Hindlimb muscle (tissue), 1 donor: ENCODE data around the gene NBL1. TPM values are rescaled to one million over a fixed set of nuclear protein-coding genes. Genes with fewer than 3 reads are reported as not detected.
"Not testable (repeated sequence)": the region's sequence is repeated elsewhere in the genome, so short reads cannot be mapped to it uniquely, and the experiment has no call there.

Experiments
- DNase-seq: peaks from one replicate; pipeline ENCODE4 v3.0.0-alpha.2; 2013
- polyA plus RNA-seq: library from polyadenylated mRNA; unstranded; fragments of 120-200 nt; gene quantifications from one replicate; pipeline ENCODE4 v1.2.1, GENCODE V29; 2013; ENCODE audit not compliant: insufficient read length

NBL1 gene
- polyA plus RNA-seq, 1 donor = 25.9 TPM

- DNase-seq = no peak
Measured at GRCh38 chr1:19622204-19622603, 21.9 kb upstream of the NBL1 start.

DNA sequence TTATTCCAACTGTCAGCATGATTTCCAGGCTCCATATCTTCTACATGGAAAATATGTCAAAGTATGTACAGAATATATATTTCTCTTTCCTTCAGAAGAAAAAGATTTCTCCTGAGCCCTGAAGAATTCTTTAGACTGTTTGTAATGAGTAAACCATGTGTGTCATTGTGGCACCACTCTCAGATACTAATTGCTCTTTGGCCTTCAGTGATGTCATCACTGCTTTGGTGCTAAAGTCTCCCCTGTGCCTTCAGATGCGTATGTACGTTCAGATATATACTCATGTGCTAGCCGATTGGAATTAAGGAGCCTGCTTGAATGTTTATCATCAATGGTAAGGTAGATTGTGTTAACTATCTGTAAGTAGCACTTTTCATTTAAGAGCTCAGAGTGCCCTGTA lies 20.6 kb upstream of the NBL1 start:
- DNase-seq = no peak

DNA sequence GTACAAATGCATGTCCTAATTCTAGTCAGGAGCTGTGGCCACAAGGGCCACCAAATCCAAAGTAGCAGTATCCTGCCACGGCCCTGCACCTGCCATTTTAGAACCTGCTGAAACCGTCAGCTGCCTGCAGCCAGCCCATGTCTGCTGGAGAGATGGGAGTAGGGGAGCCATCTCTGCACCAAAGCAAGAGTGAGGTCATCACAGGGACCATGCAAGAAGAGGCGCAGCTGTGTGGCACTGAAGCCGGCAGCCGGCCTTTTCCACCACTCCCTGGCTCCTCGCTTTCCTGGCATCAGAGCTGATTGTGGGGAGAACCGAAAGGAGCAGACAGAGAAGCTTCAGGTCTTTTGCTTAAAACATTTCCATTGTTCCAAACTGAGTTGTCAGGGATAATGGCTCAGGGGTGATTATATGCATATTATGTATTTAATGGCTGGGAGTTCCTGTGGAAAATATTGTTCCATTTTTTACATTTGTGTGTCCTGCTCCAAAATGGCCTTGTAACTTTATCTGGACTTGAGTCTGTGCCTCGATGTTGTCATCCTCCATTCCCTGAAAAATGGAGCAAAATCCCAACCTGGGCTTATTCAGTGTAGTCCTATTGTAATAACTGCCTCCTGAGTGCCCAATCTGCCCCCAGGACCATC lies 18.7 kb upstream of the NBL1 start:
- no peak for DNase-seq

DNA sequence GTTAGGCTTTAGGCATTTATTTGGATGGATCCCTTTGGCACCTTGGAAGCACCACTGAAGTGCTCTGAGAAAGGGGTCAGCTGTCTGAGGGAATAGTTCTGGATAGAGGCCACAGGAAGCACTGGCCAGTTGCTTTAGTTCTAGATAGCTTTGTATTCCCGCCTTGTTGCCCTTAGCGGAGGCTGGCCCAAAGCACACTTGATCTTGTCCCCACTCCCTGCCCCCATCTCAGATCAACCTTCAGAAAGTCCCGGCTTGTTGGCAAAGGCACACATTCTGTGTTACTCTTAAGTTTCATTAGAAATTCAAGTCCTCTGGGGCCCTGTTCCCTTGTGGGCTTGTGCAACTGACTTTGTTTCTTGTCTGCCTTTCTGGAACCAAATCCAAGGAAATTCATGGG lies 15.2 kb upstream of the NBL1 start:
- no peak for DNase-seq

- DNase-seq = no peak
Measured at GRCh38 chr1:19629357-19629756, 14.8 kb upstream of the NBL1 start.

GRCh38 chr1:19630192-19630591 lies 13.9 kb upstream of the NBL1 start:
- DNase-seq = not testable (repeated sequence)

DNA sequence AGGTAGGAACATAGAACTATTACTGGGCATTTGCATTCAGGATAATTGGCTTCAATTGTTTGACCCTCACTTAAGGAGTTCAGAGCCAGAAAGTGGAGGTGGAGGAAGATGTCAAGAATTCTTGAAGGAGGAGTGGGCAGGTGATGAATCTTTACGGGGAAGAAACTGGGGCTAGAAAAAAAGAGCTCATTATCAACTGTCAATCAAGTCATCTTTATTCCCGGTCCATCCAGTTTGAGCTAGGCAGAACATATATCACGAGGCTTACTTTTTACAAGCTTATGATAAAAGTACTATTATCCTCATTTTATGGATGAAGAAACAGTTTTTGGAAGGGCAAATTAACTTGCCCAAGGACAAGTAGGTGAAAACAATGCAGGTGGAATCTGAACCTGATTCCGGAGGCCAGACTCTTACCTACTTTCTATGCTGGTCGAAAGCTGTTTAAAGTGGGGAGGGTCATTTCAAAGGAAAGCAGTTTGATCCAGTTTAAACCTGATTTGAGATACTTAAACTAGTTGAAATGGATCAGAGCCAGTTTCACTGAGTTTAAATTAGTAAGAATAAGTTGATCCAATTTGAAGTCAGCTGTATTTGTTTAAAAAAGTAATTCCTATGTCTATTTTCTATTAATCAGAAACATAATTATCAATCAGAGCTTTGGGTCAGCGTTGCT lies 13.3 kb upstream of the NBL1 start:
- no peak for DNase-seq

DNA sequence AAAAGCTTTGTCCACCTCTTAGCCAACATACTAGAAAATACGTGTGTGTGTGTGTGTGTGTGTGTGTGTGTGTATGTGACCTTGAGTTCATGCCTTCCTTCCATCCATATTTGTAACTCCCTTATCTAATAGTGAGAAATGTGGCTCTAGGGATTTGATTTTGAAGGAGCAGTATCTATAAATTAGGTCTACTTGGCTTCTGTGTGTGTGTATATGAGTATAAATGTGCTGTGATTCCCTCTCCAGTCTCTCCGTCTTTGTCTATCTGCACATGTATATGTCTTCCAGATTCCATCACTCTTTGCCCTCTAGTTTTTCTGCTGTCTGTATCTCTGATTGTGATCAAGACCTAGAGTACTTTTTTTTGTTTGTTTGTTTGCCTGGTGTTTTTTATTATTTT lies 11.9 kb upstream of the NBL1 start:
- no peak for DNase-seq

DNA sequence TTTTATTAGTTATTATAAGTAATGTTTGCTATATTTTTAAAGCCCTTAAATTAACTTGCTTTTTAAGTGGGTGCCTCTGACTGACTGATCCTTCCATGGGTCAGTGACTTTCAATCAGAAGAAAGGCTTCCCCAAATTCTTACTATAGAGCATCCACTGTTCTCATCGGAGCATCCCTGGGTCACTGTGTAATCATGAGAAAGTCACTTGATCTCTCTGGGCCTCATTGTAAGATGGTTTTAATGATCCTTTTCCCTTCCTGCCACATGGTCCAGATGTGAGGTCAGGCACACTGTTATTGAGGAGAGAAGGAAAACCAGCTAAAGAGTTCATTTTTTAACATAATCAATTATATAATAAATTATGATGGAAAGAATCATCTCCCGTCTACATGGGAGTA lies 11.0 kb upstream of the NBL1 start:
- DNase-seq = no peak

- DNase-seq = not testable (repeated sequence)
Measured at GRCh38 chr1:19635064-19635463, 9.0 kb upstream of the NBL1 start.

- no peak for DNase-seq
Measured at GRCh38 chr1:19635646-19636045, 8.5 kb upstream of the NBL1 start.

- DNase-seq = no peak
Measured at GRCh38 chr1:19636065-19636464, 8.0 kb upstream of the NBL1 start.

- DNase-seq = not testable (repeated sequence)
Measured at GRCh38 chr1:19636749-19637148, 7.4 kb upstream of the NBL1 start.

GRCh38 chr1:19637606-19638005 lies 6.5 kb upstream of the NBL1 start:
- no peak for DNase-seq

GRCh38 chr1:19639228-19639627 lies 4.9 kb upstream of the NBL1 start:
- not testable (repeated sequence) for DNase-seq

DNA sequence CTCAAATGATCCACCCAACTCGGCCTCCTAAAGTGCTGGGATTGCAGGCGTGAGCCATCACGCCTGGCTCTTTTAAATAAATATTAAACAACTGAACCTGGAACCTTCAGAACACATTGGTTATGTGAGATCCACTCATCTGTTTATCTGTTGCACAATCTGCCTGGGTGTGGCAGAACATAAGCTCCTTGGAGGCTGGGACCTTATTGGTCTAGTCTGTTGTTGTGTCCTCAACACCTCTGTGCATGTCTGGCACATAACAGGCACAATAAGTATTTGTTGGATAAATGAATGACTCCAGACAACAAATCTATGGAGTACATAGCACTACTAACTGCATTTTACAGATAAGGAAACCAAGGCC lies 4.1 kb upstream of the NBL1 start:
- no peak for DNase-seq

GRCh38 chr1:19640363-19641316 lies 3.5 kb upstream of the NBL1 start:
- no peak for DNase-seq

DNA sequence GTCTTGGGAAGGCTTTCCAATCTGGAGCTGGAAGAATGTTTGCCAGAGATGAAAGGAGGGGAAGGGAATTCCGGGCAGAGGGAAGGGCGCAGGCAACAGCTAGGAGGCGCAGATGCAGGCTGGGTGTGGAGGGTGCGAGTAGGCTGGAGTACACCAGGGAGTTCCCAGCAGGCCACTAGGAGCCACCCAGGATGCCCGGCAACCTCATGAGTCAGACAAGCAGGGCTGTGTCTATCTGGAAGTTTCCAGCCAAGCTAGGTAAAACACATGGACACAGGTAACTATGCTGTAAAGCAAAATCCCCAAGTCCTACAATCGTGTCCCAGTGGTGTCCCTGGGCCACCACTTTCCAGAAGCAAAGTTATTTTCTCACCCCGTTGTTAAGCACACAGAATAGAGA lies 990 bp upstream of the NBL1 start:
- DNase-seq = no peak

DNA sequence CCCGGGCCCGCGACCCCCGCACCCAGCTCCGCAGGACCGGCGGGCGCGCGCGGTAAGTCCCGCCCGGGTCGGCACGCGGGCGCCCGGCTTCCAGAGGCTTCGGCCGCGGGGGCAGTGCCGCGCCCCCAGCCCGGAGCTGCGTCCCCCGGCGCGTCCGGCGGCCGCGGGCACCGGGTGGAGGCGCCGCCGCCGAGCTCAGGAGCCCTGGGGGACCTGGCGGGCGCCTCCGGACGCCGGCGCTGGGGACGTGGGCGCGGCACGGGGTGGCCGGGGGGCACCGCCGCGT lies 227 bp downstream of the NBL1 start:
- DNase-seq = no peak

DNA sequence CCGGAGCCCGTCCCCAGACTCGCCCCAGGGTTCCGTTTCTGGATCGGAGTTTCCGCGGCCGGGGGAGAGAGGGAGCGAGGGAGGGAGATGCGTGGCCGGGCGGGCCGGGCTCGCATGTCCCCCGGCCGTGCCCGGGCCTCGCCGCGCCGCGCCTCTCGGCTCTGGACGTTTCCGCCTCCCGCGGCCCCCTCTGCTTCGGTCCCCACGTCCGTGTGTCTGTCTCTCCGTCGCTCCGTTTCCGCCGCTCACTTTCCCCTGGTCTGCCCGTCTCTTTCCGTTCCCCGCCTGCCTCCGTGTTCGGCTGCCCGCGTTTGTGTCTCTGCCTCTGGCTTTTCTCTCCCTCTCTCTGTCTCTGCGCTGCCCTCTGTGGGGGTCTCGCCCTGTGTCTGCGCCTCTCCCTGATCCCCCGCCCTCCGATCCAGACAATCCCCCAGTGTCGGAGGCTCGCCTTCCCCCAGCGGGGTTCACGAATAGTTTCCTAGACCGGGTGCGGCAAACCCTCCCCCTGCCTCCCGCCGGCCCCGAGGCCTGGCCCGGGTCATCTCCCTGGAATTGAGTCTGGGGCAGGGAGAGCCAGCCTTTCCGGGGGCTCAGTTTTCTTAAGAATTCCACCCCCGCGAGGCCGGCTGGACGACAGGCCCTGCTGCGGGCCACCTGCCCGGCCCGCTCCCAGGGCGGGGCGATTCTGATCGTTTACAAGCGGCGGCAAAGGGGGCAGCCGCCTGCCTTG lies 735 bp downstream of the NBL1 start:
- no peak for DNase-seq

DNA sequence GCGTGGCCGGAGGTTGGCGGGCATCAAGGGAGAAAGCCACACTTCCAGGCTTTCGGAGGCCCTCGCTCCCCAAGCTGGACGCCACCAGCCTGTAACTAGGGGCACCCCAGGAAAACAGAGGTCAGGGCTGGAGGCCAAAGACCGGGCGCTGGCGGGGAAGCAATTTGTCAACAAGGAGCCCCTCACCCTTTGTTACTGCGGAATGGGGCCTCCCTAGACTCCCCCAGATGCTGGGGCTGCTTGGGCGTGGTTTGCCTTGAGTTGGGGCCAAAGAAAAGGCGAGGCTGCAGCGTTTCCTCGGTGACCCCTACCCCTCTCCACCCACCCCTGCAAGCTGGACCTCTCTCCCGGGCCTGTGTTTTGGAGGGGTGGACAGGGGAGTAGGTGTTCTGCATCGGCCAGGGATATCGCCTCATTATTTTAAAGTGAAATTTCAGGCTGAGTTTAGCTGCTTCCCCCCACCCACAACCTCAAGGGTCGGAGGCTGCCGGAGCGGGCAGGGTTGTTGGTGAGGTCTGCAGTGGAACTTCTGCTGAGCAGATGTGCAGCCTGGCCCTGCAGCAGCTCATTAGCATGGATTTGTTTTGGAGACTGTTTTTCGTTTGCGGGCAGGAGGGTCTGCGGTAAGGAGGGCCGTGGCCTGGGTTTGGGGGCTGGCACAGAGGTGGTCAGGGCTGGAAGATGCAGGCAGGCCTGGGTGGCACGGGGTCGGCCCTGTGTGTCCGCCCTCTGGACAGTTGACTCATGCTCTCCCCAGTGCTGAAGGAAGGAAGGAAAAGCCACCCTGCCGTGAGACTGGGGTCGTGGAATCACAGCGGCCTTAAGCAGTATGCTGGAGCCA lies 1.5 kb downstream of the NBL1 start:
- DNase-seq = no peak
